ENCODE data around the gene BDKRB1.

DNA sequence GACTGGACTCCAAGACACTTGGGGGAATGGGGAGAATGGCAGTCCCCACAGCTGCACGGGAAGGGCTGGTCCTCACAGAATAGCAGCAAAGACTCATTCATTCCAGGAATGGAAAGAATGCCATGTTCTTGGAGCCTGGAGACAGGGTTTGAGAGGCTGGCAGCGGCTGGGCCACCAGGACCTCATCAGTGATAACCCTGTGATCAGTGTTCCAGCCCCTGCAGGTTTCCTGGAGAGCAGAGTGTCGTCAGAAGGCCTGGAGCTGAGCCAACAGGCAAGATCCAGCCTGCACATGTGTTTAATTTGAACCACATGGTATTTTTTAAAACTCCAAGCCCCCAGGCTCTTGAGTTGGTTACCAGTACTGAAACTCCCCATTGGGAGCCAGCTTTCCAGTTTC, 11.3 kb downstream of the BDKRB1 start:
- TF ChIP-seq CTCF (IDR thresholded peaks at IDR 0.05; ENCODE audit: insufficient read depth, low read length, poor library complexity, severe bottlenecking) (no peak), EZH2phosphoT487 (conservative IDR thresholded peaks at IDR 0.05; ENCODE audit: low read length) (no peak)
